GM21360 (cell line): ENCODE results near the gene KDM3A.

ENCODE experiments used
- ATAC-seq: cut with Tn5 transposase; IDR thresholded peaks from one replicate; pipeline ENCODE4 v1.9.1; 2021; ENCODE audit warnings: mild to moderate bottlenecking, moderate library complexity; ENCODE audit not compliant: unreplicated experiment

Gene KDM3A

DNA sequence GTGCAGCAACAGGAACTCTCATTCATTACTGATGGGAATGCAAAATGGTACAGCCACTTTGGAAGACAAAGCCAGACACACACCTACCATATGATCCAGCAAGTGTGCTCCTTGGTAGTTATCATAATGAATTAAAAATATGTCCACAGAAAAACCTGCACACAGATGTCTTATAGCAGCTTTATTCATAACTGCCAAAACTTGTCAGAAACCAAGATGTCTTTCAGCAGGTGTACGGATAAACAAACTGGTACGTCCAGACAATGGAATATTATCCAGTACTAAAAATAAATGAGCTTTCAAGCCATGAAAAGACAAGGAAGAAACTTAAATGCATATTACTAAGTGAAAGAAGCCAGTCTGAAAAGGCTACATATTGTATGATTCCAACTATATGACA is 71.7 kb downstream of the KDM3A start:
- no peak for ATAC-seq

GRCh38 chr2:86513948-86514660 is 72.9 kb downstream of the KDM3A start:
- ATAC-seq: no peak

- ATAC-seq: no peak
Observed at GRCh38 chr2:86518481-86518880, 77.3 kb downstream of the KDM3A start.

GRCh38 chr2:86519349-86519748 is 78.2 kb downstream of the KDM3A start:
- no peak for ATAC-seq

- ATAC-seq: no peak
Observed at GRCh38 chr2:86520153-86520552, 79.0 kb downstream of the KDM3A start.

GRCh38 chr2:86521922-86522321 is 80.8 kb downstream of the KDM3A start:
- no peak for ATAC-seq

DNA sequence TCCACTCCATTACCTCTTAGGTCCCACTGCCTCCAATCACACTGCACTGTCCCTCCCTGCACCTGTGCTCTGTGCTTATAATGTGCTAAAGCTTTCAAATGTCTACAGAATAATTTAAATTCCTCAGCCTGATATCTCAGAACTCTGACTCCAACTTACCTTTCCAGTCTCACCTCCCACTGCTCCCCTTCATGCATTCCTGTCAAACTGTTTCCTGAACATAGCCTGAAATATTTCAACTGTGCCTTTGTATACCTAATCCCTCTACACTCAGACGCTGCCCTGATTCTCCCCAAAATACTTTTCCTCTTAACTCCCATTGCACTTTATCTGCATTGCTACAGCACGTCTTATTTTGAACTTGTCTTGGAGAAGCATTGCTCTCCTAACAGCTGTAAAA is 81.5 kb downstream of the KDM3A start:
- no peak for ATAC-seq

- no peak for ATAC-seq
Observed at GRCh38 chr2:86523491-86523890, 82.3 kb downstream of the KDM3A start.

GRCh38 chr2:86525421-86526340 is 84.5 kb downstream of the KDM3A start:
- ATAC-seq: no peak

- no peak for ATAC-seq
Observed at GRCh38 chr2:86533589-86533988, 92.4 kb downstream of the KDM3A start.

DNA sequence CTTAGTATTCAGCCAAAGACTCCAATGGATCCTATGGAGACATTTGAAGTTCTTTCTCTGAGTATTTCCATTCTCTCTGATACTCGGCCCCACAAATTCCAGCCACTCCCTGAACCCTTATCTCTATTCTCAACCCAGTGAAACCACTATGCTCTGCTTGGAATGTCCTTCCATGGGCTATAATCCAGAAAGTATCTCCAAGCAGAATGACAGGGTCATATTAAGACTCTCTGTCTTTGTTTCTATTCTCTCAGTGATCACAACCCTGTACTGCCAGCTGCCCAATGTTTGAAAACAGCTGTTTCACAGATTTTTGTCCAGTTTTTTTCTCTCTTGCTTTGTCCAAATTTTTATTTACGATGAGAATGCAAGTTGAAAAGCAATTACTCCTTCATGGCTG is 100.2 kb downstream of the KDM3A start:
- ATAC-seq: no peak
